Right atrium auricular region (tissue), 2 donors: ENCODE measurements around the gene MAGI2. TPM values are rescaled to one million over a fixed set of nuclear protein-coding genes. Genes with fewer than 3 reads are reported as not detected.

ENCODE experiments used
- DNase-seq: peaks from one replicate; pipeline ENCODE4 v3.0.0-alpha.2; 2019; ENCODE audit warnings: low spot score
- H3K27ac ChIP-seq, 2 donors: fragments of 200-600 bp; sonication (generic); 1 replicate in 1 of 2; 2 replicates in 1 of 2; pipeline ENCODE4 v1.5.1; 2016 to 2019
- H3K27me3 ChIP-seq, 2 donors: fragments of 200-600 bp; sonication (generic); one replicate each; pipeline versions ENCODE4 v1.5.1 to v1.6.0; 2017 to 2019
- H3K36me3 ChIP-seq: fragments of 200-600 bp; sonication (generic); one replicate; pipeline ENCODE4 v1.5.1; 2016
- H3K4me1 ChIP-seq, 2 donors: fragments of 200-600 bp; sonication (generic); one replicate each; pipeline versions ENCODE4 v1.5.1 to v1.6.0; 2017 to 2019
- H3K4me3 ChIP-seq, 2 donors: fragments of 200-600 bp; sonication (generic); 1 replicate in 1 of 2; 2 replicates in 1 of 2; pipeline ENCODE4 v1.5.1; 2017 to 2019; ENCODE audit warnings: mild to moderate bottlenecking in 1 of 2, moderate library complexity in 1 of 2
- H3K9me3 ChIP-seq, 2 donors: fragments of 200-600 bp; sonication (generic); one replicate each; pipeline ENCODE4 v1.5.1; 2019
- CTCF ChIP-seq, 2 donors: fragments of 200-600 bp; sonication (generic); IDR thresholded peaks; one replicate each; pipeline ENCODE4 v1.5.1; 2019; ENCODE audit warnings: antibody characterized with exemption in 2 of 2
- total RNA-seq, 2 donors: library from RNA; depleted of rRNA; stranded (reverse); fragments of >200 nt; gene quantifications; one replicate each; pipeline ENCODE4 v1.1.0, GENCODE V29; 2016

The MAGI2 gene
- total RNA-seq, 2 donors from 2014 or later = 5.9 to 6.0 TPM

- H3K9me3 ChIP-seq = no peaks in the 10 kb centered on the region
These were observed 1057.3 kb downstream of the MAGI2 start for GRCh38 chr7:78396210-78396609.

GRCh38 chr7:78395298-78396036 is 1058.0 kb downstream of the MAGI2 start:
- DNase-seq = no peak
- Histone ChIP-seq H3K27ac (peak overlapping the region in 1 of 2 donors; percentile 26), H3K36me3 (no peaks in the 10 kb centered on the region), H3K27me3 (no peaks in the 10 kb centered on the region), H3K4me3 (no peak overlapping the region), H3K4me1 (no peaks in the 10 kb centered on the region), H3K9me3 (no peaks in the 10 kb centered on the region)
- TF ChIP-seq CTCF (IDR thresholded peaks at IDR 0.05) = no peak

More at GRCh38 chr7:78396210-78396609, 1057.3 kb downstream of the MAGI2 start:
- peak overlapping the region; percentile 11 to 26 for H3K27ac ChIP-seq
- no peak for DNase-seq
- H3K4me1 ChIP-seq = no peaks in the 10 kb centered on the region
- H3K4me3 ChIP-seq = no peak overlapping the region
- no peak for TF ChIP-seq CTCF (IDR thresholded peaks at IDR 0.05)
- no peaks in the 10 kb centered on the region for H3K27me3 ChIP-seq
- H3K36me3 ChIP-seq = no peaks in the 10 kb centered on the region

GRCh38 chr7:78389022-78389421 is 1064.4 kb downstream of the MAGI2 start:
- Histone ChIP-seq H3K27ac (no peak overlapping the region), H3K36me3 (no peaks in the 10 kb centered on the region), H3K4me1 (no peaks in the 10 kb centered on the region), H3K27me3 (no peaks in the 10 kb centered on the region), H3K4me3 (no peak overlapping the region), H3K9me3 (no peaks in the 10 kb centered on the region)
- no peak for DNase-seq
- no peak for TF ChIP-seq CTCF (IDR thresholded peaks at IDR 0.05)

GRCh38 chr7:78386520-78386919 is 1066.9 kb downstream of the MAGI2 start:
- no peak for TF ChIP-seq CTCF (IDR thresholded peaks at IDR 0.05)
- Histone ChIP-seq H3K4me1 (no peaks in the 10 kb centered on the region), H3K9me3 (no peaks in the 10 kb centered on the region), H3K27me3 (no peaks in the 10 kb centered on the region), H3K4me3 (no peak overlapping the region), H3K27ac (no peak overlapping the region), H3K36me3 (no peaks in the 10 kb centered on the region)
- no peak for DNase-seq

GRCh38 chr7:78383096-78383880 is 1070.2 kb downstream of the MAGI2 start:
- Histone ChIP-seq H3K4me3 (no peak overlapping the region), H3K27ac (no peak overlapping the region), H3K4me1 (no peaks in the 10 kb centered on the region), H3K9me3 (no peaks in the 10 kb centered on the region), H3K27me3 (no peaks in the 10 kb centered on the region), H3K36me3 (no peaks in the 10 kb centered on the region)
- DNase-seq = no peak
- TF ChIP-seq CTCF (IDR thresholded peaks at IDR 0.05) = no peak
